ENCODE data around the gene DBNDD1. TPM values are rescaled to one million over a fixed set of nuclear protein-coding genes. Genes with fewer than 3 reads are reported as not detected.

Gene DBNDD1
- total and polyA plus RNA-seq, 4 donors = 0.09 to 1.5 (median 0.82) TPM

- no peak for TF ChIP-seq CTCF (IDR thresholded peaks at IDR 0.05; ENCODE audit: low read depth, low read length, missing input control)
Observed at GRCh38 chr16:89986600-89986999, 32.7 kb downstream of the DBNDD1 start (continued).

- H3K9ac ChIP-seq (ENCODE audit: low read depth in 1 of 2, low read length in 2 of 2) = no peak overlapping the region
- H3K27ac ChIP-seq (ENCODE audit: low read depth in 1 of 2, low read length in 2 of 2) = no peak overlapping the region
- no peaks in the 10 kb centered on the region for H3K4me1 ChIP-seq (ENCODE audit: control insufficient read depth in 4 of 4, insufficient read depth in 4 of 4, low read length in 3 of 4)
- peaks cover 25 to 64% (median 31%) of the 10 kb centered on the region in 4 donors for H3K36me3 ChIP-seq (ENCODE audit: control insufficient read depth in 4 of 4, insufficient read depth in 3 of 4, low read depth in 1 of 4, low read length in 3 of 4)
- no peak for DNase-seq (ENCODE audit: low spot score)
- H3K4me3 ChIP-seq (ENCODE audit: low read depth in 1 of 3, low read length in 3 of 3) = no peak overlapping the region
- no peaks in the 10 kb centered on the region for H3K27me3 ChIP-seq (ENCODE audit: control insufficient read depth in 4 of 4, insufficient read depth in 4 of 4, low read length in 3 of 4)
- no peaks in the 10 kb centered on the region for H3K9me3 ChIP-seq (ENCODE audit: control insufficient read depth in 4 of 4, low read length in 3 of 4)
- WGBS = 98% methylated on average over 10 of the region's 10 CpGs
- TF ChIP-seq HNF4G (IDR thresholded peaks at IDR 0.05) (no peak), HNF4A (conservative IDR thresholded peaks at IDR 0.05) (no peak)
Observed at GRCh38 chr16:89985219-89985618, 34.0 kb downstream of the DBNDD1 start.

- WGBS = 97% methylated on average over 7 of the region's 7 CpGs
- H3K36me3 ChIP-seq (ENCODE audit: control insufficient read depth in 4 of 4, insufficient read depth in 3 of 4, low read depth in 1 of 4, low read length in 3 of 4) = peaks cover 24 to 64% (median 34%) of the 10 kb centered on the region in 4 donors
Observed at GRCh38 chr16:89984216-89984615, 35.0 kb downstream of the DBNDD1 start.

More at GRCh38 chr16:89984216-89984615, 35.0 kb downstream of the DBNDD1 start:
- Histone ChIP-seq H3K27me3 (ENCODE audit: control insufficient read depth in 4 of 4, insufficient read depth in 4 of 4, low read length in 3 of 4) (no peaks in the 10 kb centered on the region), H3K9ac (ENCODE audit: low read depth in 1 of 2, low read length in 2 of 2) (no peak overlapping the region), H3K9me3 (ENCODE audit: control insufficient read depth in 4 of 4, low read length in 3 of 4) (no peaks in the 10 kb centered on the region), H3K27ac (ENCODE audit: low read depth in 1 of 2, low read length in 2 of 2) (no peak overlapping the region), H3K4me3 (ENCODE audit: low read depth in 1 of 3, low read length in 3 of 3) (no peak overlapping the region), H3K4me1 (ENCODE audit: control insufficient read depth in 4 of 4, insufficient read depth in 4 of 4, low read length in 3 of 4) (no peaks in the 10 kb centered on the region)
- DNase-seq (ENCODE audit: low spot score) = no peak
- TF ChIP-seq HNF4A (conservative IDR thresholded peaks at IDR 0.05) = no peak
- TF ChIP-seq MAX (IDR thresholded peaks at IDR 0.05) = no peak
- TF ChIP-seq RXRA (IDR thresholded peaks at IDR 0.05) = no peak
- TF ChIP-seq REST (IDR thresholded peaks at IDR 0.05) = no peak
- TF ChIP-seq SP1 (IDR thresholded peaks at IDR 0.05) = no peak
- TF ChIP-seq YY1 (IDR thresholded peaks at IDR 0.05) = no peak
- TF ChIP-seq JUND (IDR thresholded peaks at IDR 0.05) = no peak
- no peak for TF ChIP-seq ATF3 (IDR thresholded peaks at IDR 0.05)
- TF ChIP-seq FOXA1 (IDR thresholded peaks at IDR 0.05) = no peak
- TF ChIP-seq FOXA2 (IDR thresholded peaks at IDR 0.05) = no peak
- no peak for TF ChIP-seq NR2F2 (IDR thresholded peaks at IDR 0.05)
- no peak for TF ChIP-seq ZBTB33 (IDR thresholded peaks at IDR 0.05)
- TF ChIP-seq RAD21 (IDR thresholded peaks at IDR 0.05) = no peak
- TF ChIP-seq CTCF (IDR thresholded peaks at IDR 0.05; ENCODE audit: low read depth, low read length, missing input control) = no peak
- TF ChIP-seq HNF4G (IDR thresholded peaks at IDR 0.05) = no peak
